EL (cell line): ENCODE measurements around the gene DXO.
"Not testable (repeated sequence)": the region's sequence is repeated elsewhere in the genome, so short reads cannot be mapped to it uniquely, and the experiment has no call there.

Experiments
- DNase-seq: peaks from one replicate; pipeline ENCODE4 v3.0.0-alpha.2; 2016

The DXO gene

DNA sequence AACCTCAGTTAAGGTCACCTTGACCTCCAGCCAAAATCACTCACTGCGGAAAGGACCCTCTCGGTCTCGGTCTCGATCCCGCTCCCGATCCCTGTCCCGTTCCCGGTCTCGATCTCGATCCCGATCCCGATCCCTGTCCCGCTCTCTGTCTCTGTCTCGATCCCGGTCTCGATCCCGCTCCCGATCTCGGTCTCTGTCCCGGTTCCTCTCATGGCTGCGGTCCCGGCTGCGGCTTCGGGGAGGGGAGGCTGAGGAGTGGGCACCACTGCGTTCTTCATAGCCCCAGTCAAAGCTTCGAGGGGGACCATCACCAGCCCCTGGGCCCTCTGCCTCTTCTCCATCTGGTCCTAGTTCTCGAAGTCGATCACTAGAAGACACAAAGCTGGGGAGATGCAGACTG, 17.4 kb downstream of the DXO start:
- no peak for DNase-seq

DNA sequence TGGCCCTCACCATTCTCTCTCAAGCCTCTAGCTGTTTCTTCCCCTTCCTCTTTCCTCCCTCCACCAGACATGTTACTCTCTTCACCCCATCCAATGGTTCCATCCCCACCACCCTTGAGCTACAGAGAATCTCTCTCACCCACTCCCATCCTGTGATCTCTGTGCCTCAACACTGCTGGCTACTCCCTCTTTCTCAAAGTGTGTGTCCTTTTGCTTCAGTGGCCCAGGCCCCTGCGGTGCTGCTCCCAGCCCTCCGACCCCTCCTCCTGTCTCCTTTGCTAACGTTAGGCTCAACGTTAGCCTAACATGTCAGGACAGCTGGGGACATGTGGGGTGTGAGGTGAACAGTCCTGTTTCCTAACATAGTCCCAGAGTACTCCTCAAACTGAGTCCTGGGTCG, 19.0 kb downstream of the DXO start:
- no peak for DNase-seq

- peak; percentile 65 for DNase-seq
Measured at GRCh38 chr6:31952140-31952805, 19.7 kb downstream of the DXO start.

GRCh38 chr6:31949926-31950548, 21.9 kb downstream of the DXO start:
- no peak for DNase-seq

GRCh38 chr6:31948753-31949413, 23.1 kb downstream of the DXO start:
- peak; percentile 73 for DNase-seq

DNA sequence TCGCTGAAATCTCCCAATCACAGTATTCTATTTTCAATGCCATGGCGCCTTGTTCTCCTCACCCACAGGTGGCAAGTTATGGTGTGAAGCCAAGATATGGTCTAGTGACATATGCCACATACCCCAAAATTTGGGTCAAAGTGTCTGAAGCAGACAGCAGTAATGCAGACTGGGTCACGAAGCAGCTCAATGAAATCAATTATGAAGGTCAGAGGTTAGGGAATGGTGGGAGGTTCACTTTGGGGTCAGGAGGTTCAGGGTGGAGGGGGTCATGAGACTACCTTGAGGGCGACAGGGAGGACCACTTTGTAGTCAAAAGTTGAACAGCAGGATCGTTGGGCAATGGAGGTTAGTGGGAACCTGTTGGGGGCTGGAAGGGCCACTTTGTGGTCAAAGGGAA, 23.6 kb downstream of the DXO start:
- no peak for DNase-seq

GRCh38 chr6:31947864-31948263, 24.1 kb downstream of the DXO start:
- DNase-seq = no peak

DNA sequence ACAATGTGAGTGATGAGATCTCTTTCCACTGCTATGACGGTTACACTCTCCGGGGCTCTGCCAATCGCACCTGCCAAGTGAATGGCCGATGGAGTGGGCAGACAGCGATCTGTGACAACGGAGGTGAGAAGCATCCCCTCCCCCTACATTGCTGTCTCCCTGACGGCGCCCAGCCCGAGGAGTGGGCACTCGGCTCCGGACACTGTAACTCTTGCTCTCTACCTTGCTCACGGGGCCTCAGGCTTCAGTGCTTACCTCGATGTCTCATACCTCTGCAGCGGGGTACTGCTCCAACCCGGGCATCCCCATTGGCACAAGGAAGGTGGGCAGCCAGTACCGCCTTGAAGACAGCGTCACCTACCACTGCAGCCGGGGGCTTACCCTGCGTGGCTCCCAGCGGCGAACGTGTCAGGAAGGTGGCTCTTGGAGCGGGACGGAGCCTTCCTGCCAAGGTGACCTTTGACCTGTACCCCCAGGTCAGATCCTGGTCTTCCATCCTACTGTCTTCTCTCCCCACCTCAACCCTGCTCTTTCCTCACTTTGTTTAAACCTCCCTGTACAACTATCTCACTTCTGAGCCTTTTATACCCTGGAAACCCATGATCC, 24.8 kb downstream of the DXO start:
- DNase-seq = no peak

GRCh38 chr6:31946370-31946885, 25.5 kb downstream of the DXO start:
- DNase-seq = no peak

GRCh38 chr6:31945507-31946369, 26.2 kb downstream of the DXO start, which contains the start of gene CFB:
Gene CFB, plus strand, starts transcription at chr6:31946095. Its CDS starts 127 bp downstream, at chr6:31946222.
- DNase-seq = peak; percentile 95

DNA sequence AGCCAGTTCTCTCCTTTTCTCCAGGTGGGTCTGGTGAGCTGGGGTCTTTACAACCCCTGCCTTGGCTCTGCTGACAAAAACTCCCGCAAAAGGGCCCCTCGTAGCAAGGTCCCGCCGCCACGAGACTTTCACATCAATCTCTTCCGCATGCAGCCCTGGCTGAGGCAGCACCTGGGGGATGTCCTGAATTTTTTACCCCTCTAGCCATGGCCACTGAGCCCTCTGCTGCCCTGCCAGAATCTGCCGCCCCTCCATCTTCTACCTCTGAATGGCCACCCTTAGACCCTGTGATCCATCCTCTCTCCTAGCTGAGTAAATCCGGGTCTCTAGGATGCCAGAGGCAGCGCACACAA, 26.8 kb downstream of the DXO start:
- DNase-seq = no peak

DNA sequence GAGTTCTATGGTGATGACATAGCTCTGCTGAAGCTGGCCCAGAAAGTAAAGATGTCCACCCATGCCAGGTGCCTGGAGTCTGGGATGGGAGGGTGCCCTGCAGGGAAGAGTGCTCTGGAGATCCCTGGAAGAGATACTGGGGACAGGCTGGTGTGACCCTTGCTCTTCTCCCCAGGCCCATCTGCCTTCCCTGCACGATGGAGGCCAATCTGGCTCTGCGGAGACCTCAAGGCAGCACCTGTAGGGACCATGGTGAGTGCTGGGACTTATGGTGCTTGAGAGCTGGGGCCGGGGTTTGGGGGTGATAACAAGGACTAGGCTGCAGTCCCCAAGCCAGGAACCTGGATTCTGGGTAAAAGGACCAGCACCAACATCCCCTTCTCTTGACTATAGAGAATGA, 28.2 kb downstream of the DXO start:
- no peak for DNase-seq

GRCh38 chr6:31940256-31940664, 31.7 kb downstream of the DXO start:
- DNase-seq = peak; percentile 54

DNA sequence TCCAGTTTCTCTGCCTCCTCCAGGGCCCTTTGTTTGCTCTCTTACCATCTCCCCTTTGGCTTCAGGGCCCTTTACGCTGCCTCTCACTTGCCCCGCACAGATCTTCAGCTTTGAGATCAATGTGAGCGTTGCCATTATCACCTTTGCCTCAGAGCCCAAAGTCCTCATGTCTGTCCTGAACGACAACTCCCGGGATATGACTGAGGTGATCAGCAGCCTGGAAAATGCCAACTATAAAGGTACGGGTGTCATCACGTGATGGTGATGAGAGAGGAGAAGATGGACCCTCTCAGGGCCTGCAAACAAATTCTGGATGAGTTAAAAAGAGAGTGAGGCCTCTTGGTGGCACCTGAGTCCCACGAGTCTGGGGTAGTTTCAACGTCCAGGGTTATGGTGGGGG, 36.1 kb downstream of the DXO start:
- DNase-seq = no peak

DNA sequence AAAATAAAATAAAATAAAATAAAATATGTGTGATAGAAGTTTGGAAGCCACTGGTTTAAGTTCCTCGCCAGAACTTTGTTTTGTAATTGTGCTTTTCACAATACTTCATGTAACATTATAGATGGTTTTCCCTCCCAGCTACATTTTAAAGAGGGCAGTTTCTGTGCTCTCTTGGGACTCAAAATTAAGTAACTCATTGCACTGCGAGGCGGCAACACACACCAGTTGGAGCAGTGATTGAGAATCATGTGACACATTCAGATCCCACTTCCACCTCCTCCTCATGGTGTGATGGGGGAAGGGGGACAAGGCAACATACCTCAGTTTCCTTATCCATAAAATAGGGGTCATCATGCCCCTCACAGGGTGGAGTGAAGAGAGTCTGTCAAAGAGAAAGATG, 36.9 kb downstream of the DXO start:
- DNase-seq = no peak

GRCh38 chr6:31933537-31933936, 38.4 kb downstream of the DXO start:
- DNase-seq = no peak

GRCh38 chr6:31932137-31932536, 39.8 kb downstream of the DXO start:
- DNase-seq = not testable (repeated sequence)

DNA sequence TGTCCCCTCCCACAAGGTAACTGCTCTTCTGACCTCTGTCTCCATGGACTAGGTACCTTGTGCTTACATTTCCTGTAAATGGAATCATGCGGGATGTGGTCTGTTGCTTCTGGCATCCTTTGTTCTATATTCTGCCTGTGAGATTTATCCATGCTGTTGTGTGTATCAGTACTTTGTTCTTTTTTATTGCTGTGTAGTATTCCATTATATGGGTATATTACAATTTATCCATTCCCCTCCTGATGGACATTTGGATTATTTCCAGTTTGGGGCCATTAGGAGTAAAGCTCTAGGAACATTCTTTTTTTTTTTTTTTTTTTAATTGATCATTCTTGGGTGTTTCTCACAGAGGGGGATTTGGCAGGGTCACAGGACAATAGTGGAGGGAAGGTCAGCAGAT, 41.0 kb downstream of the DXO start:
- no peak for DNase-seq

DNA sequence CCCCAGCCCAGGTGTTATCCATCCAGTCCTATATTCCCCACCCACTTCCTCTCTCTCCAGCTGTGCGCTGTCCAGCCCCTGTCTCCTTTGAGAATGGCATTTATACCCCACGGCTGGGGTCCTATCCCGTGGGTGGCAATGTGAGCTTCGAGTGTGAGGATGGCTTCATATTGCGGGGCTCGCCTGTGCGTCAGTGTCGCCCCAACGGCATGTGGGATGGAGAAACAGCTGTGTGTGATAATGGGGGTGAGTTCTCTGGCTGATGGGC, 43.3 kb downstream of the DXO start:
- DNase-seq = no peak

GRCh38 chr6:31927863-31928671, 43.9 kb downstream of the DXO start:
- DNase-seq = no peak

DNA sequence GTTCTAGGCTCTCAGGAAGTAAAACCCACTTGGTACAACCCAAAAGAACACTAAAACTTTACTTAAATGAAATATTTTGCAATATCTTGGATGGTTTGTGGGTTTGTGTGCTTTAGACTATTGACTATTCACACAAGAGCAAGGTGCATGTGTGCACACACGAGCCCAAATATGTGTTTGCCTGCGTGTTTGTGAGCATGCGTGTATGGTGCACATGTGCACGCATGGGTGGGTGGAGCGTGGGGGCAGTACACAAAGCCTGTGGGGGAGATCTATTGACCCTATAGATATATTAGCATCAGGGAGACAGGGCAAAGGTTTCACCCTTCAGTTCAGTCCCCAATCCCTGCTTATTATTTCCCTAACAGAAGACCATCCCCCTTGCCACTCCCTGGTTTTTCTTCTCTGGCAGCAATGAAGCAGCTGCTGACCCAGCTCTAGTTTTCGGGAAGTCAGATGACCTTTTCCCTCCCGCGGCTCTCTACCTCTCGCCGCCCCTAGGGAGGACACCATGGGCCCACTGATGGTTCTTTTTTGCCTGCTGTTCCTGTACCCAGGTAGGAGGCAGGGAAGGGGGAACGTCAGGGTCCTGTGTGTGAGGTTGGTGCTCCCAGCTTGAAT, 44.6 kb downstream of the DXO start, which contains the start of gene C2:
TSS of gene C2 (plus strand) at position 476 of the 621 bp plus-strand sequence. CDS start at position 512, 36 bp downstream.
- no peak for DNase-seq

DNA sequence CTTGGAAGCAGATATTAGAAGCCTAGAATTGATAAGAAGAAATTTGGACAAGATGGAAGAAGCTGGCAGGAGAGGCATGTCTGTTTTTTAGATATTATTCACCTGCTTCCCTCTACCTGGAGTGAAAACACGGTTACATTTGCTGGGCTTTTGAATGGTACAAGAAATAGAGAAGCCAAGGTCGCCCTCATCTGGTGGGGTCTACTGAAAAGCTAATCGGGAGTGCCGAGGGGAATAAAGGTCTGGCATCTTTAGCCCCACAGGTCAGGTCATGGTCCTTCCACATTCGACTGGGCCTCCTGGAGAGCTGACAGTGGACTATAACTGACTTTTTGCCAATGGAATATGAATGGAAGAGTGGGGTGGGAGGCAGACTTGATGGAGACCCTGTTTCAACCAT, 49.0 kb downstream of the DXO start:
- no peak for DNase-seq
